ENCODE measurements around the gene FBN2.
"Not testable (repeated sequence)": the region's sequence is repeated elsewhere in the genome, so short reads cannot be mapped to it uniquely, and the experiment has no call there.

FBN2 gene

DNA sequence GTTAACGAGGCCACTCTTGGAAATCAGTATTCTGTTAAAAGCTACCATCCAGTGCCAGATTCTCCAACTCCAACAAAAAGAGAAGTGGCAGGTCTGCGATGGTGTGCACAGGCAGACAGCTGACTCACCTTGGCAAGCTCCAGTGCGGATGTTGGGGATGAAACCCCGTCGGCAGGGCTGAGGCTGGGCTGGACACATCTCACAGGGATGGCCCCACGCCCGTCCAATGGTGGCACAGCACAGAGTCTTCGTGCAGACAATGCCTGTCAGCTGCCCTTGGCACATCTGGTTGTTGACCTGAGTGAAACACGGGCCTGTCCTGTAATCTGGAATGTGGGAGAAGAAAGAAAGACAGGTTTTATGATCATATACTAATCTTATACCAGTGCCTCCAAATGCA, 73.4 kb downstream of the FBN2 start:
- TF ChIP-seq, protein P1, sequence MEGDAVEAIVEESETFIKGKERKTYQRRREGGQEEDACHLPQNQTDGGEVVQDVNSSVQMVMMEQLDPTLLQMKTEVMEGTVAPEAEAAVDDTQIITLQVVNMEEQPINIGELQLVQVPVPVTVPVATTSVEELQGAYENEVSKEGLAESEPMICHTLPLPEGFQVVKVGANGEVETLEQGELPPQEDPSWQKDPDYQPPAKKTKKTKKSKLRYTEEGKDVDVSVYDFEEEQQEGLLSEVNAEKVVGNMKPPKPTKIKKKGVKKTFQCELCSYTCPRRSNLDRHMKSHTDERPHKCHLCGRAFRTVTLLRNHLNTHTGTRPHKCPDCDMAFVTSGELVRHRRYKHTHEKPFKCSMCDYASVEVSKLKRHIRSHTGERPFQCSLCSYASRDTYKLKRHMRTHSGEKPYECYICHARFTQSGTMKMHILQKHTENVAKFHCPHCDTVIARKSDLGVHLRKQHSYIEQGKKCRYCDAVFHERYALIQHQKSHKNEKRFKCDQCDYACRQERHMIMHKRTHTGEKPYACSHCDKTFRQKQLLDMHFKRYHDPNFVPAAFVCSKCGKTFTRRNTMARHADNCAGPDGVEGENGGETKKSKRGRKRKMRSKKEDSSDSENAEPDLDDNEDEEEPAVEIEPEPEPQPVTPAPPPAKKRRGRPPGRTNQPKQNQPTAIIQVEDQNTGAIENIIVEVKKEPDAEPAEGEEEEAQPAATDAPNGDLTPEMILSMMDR (IDR thresholded peaks at IDR 0.05; ENCODE audit: borderline replicate concordance, extremely low read depth, low read length, poor library complexity, severe bottlenecking): no peak
- TF ChIP-seq EZH2 (IDR thresholded peaks at IDR 0.05; ENCODE audit: borderline replicate concordance, low read depth, low read length, severe bottlenecking): no peak
- no peak overlapping the region for H3K4me3 ChIP-seq (ENCODE audit: low read depth in 1 of 2, low read length in 2 of 2)
- H3K9ac ChIP-seq (ENCODE audit: low read depth, low read length): no peak overlapping the region
- no peak overlapping the region for H3K27ac ChIP-seq (ENCODE audit: low read length)
- no peaks in the 10 kb centered on the region for H4K20me1 ChIP-seq (ENCODE audit: insufficient read depth, low read length)
- H3K9me3 ChIP-seq (ENCODE audit: insufficient read depth, low read length, severe bottlenecking): no peaks in the 10 kb centered on the region
- no peaks in the 10 kb centered on the region for H3K27me3 ChIP-seq (ENCODE audit: insufficient read depth, low read length, poor library complexity)
- no peak for DNase-seq
- no peak overlapping the region for H2AFZ ChIP-seq (ENCODE audit: low read depth, low read length)
- H3K36me3 ChIP-seq (ENCODE audit: insufficient read depth, low read length): no peaks in the 10 kb centered on the region
- H3K4me2 ChIP-seq (ENCODE audit: insufficient read depth, low read length): no peak overlapping the region
- H3K4me1 ChIP-seq (ENCODE audit: insufficient read depth, low read length): no peaks in the 10 kb centered on the region
- no peak for ATAC-seq (ENCODE audit: insufficient read depth, low read depth)
- H3K79me2 ChIP-seq (ENCODE audit: insufficient read depth, low read length): no peaks in the 10 kb centered on the region

GRCh38 chr5:128462330-128462729, 75.7 kb downstream of the FBN2 start:
- Histone ChIP-seq H2AFZ (ENCODE audit: low read depth, low read length) (no peak overlapping the region), H3K9ac (ENCODE audit: low read depth, low read length) (no peak overlapping the region), H3K9me3 (ENCODE audit: insufficient read depth, low read length, severe bottlenecking) (no peaks in the 10 kb centered on the region), H3K27me3 (ENCODE audit: insufficient read depth, low read length, poor library complexity) (no peaks in the 10 kb centered on the region), H3K36me3 (ENCODE audit: insufficient read depth, low read length) (no peaks in the 10 kb centered on the region), H3K27ac (ENCODE audit: low read length) (no peak overlapping the region), H3K4me3 (ENCODE audit: low read depth in 1 of 2, low read length in 2 of 2) (no peak overlapping the region), H4K20me1 (ENCODE audit: insufficient read depth, low read length) (no peaks in the 10 kb centered on the region), H3K4me1 (ENCODE audit: insufficient read depth, low read length) (no peaks in the 10 kb centered on the region), H3K4me2 (ENCODE audit: insufficient read depth, low read length) (no peak overlapping the region), H3K79me2 (ENCODE audit: insufficient read depth, low read length) (no peaks in the 10 kb centered on the region)
- no peak for ATAC-seq (ENCODE audit: insufficient read depth, low read depth)
- DNase-seq: no peak
- TF ChIP-seq, protein P1 (IDR thresholded peaks at IDR 0.05; ENCODE audit: borderline replicate concordance, extremely low read depth, low read length, poor library complexity, severe bottlenecking): no peak
- no peak for TF ChIP-seq EZH2 (IDR thresholded peaks at IDR 0.05; ENCODE audit: borderline replicate concordance, low read depth, low read length, severe bottlenecking)

GRCh38 chr5:128457147-128457915, 80.7 kb downstream of the FBN2 start:
- H3K27ac ChIP-seq (ENCODE audit: low read length); DNase-seq; H3K4me2 ChIP-seq (ENCODE audit: insufficient read depth, low read length); ATAC-seq (ENCODE audit: insufficient read depth, low read depth); H2AFZ ChIP-seq (ENCODE audit: low read depth, low read length); H3K4me1 ChIP-seq (ENCODE audit: insufficient read depth, low read length); H3K79me2 ChIP-seq (ENCODE audit: insufficient read depth, low read length); H3K9me3 ChIP-seq (ENCODE audit: insufficient read depth, low read length, severe bottlenecking); H3K27me3 ChIP-seq (ENCODE audit: insufficient read depth, low read length, poor library complexity); H3K36me3 ChIP-seq (ENCODE audit: insufficient read depth, low read length); H3K4me3 ChIP-seq (ENCODE audit: low read depth in 1 of 2, low read length in 2 of 2); H4K20me1 ChIP-seq (ENCODE audit: insufficient read depth, low read length); H3K9ac ChIP-seq (ENCODE audit: low read depth, low read length): not testable (repeated sequence)

- H2AFZ ChIP-seq (ENCODE audit: low read depth, low read length): no peak overlapping the region
- no peaks in the 10 kb centered on the region for H3K27me3 ChIP-seq (ENCODE audit: insufficient read depth, low read length, poor library complexity)
- ATAC-seq (ENCODE audit: insufficient read depth, low read depth) (no peak), DNase-seq (no peak)
- no peak overlapping the region for H3K9ac ChIP-seq (ENCODE audit: low read depth, low read length)
- H3K9me3 ChIP-seq (ENCODE audit: insufficient read depth, low read length, severe bottlenecking): no peaks in the 10 kb centered on the region
- no peak overlapping the region for H3K27ac ChIP-seq (ENCODE audit: low read length)
- no peaks in the 10 kb centered on the region for H3K4me1 ChIP-seq (ENCODE audit: insufficient read depth, low read length)
- H3K4me2 ChIP-seq (ENCODE audit: insufficient read depth, low read length): no peak overlapping the region
- no peaks in the 10 kb centered on the region for H4K20me1 ChIP-seq (ENCODE audit: insufficient read depth, low read length)
- TF ChIP-seq, protein P1 (IDR thresholded peaks at IDR 0.05; ENCODE audit: borderline replicate concordance, extremely low read depth, low read length, poor library complexity, severe bottlenecking): no peak
- TF ChIP-seq EZH2 (IDR thresholded peaks at IDR 0.05; ENCODE audit: borderline replicate concordance, low read depth, low read length, severe bottlenecking): no peak
- H3K4me3 ChIP-seq (ENCODE audit: low read depth in 1 of 2, low read length in 2 of 2): no peak overlapping the region
- H3K79me2 ChIP-seq (ENCODE audit: insufficient read depth, low read length): no peaks in the 10 kb centered on the region
- H3K36me3 ChIP-seq (ENCODE audit: insufficient read depth, low read length): no peaks in the 10 kb centered on the region
Observed at GRCh38 chr5:128455841-128456361, 82.1 kb downstream of the FBN2 start.

Measured in DND-41 (cell line).